HepG2 (cell line): Measurements from ENCODE around the gene IMPDH1. TPM values are rescaled to one million over a fixed set of nuclear protein-coding genes. Genes with fewer than 3 reads are reported as not detected.

ENCODE experiments used
- HCFC1 ChIP-seq: fragments of 150-350 bp; IDR thresholded peaks from 2 replicates; pipeline ENCODE4 v1.6.1; 2014; ENCODE audit warnings: low read depth, low read length
- HDAC6 ChIP-seq: fragments of 200-600 bp; sonication (generic); IDR thresholded peaks from 2 replicates; pipeline ENCODE4 v1.7.0; 2017; ENCODE audit warnings: mild to moderate bottlenecking, antibody characterized with exemption, low read length, low read depth
- HNRNPUL1 ChIP-seq: fragments of 200-400 bp; formaldehyde crosslinking; IDR thresholded peaks from 2 replicates; pipeline ENCODE4 v1.6.1; 2017; ENCODE audit warnings: low read depth, mild to moderate bottlenecking, low read length, moderate library complexity
- KDM1A ChIP-seq: IDR thresholded peaks from 2 replicates; pipeline ENCODE4 v1.6.1; 2016; ENCODE audit warnings: missing compliant biosample characterization
- MYC ChIP-seq: sonication (generic); formaldehyde crosslinking; IDR thresholded peaks from 2 replicates; pipeline ENCODE4 v1.9.0; 2021; ENCODE audit warnings: missing genetic modification reagents, borderline replicate concordance
- PCBP1 ChIP-seq: fragments of 200-400 bp; formaldehyde crosslinking; IDR thresholded peaks from 2 replicates; pipeline ENCODE4 v1.6.1; 2017; ENCODE audit warnings: mild to moderate bottlenecking, low read depth, low read length, borderline replicate concordance
- SALL1 ChIP-seq: sonication (generic); formaldehyde crosslinking; IDR thresholded peaks from 2 replicates; pipeline ENCODE4 v1.8.0; 2022; ENCODE audit warnings: mild to moderate bottlenecking, missing genetic modification reagents
- SMARCE1 ChIP-seq: fragments of 450-650 bp; IDR thresholded peaks from 2 replicates; pipeline ENCODE4 v1.6.1; 2017; ENCODE audit warnings: borderline replicate concordance
- SNRNP70 ChIP-seq: fragments of 200-400 bp; formaldehyde crosslinking; IDR thresholded peaks from 2 replicates; pipeline ENCODE4 v1.6.1; 2017; ENCODE audit warnings: mild to moderate bottlenecking, low read depth, low read length, moderate library complexity
- TCF7L2 ChIP-seq: IDR thresholded peaks from 2 replicates; pipeline ENCODE4 v1.6.1; 2011; ENCODE audit warnings: mild to moderate bottlenecking, low read depth, low read length, moderate library complexity
- ZFP1 ChIP-seq: IDR thresholded peaks from 2 replicates; pipeline ENCODE4 v1.6.1; 2016
- ZMAT3 ChIP-seq: sonication (generic); formaldehyde crosslinking; conservative IDR thresholded peaks from 2 replicates; pipeline ENCODE4 v1.7.0; 2021; ENCODE audit warnings: missing genetic modification reagents
- ZNF180 ChIP-seq: sonication (generic); formaldehyde crosslinking; IDR thresholded peaks from 2 replicates; pipeline ENCODE4 v1.4.0; 2020; ENCODE audit warnings: low read depth, missing genetic modification reagents, borderline replicate concordance
- ZNF557 ChIP-seq: sonication (generic); formaldehyde crosslinking; IDR thresholded peaks from 2 replicates; pipeline ENCODE4 v1.4.0; 2020; ENCODE audit warnings: missing genetic modification reagents
- ZNF629 ChIP-seq: sonication (generic); formaldehyde crosslinking; conservative IDR thresholded peaks from 2 replicates; pipeline ENCODE4 v1.5.0; 2020; ENCODE audit warnings: missing genetic modification reagents
- ZNF782 ChIP-seq: sonication (generic); formaldehyde crosslinking; IDR thresholded peaks from 2 replicates; pipeline ENCODE4 v1.4.0; 2020; ENCODE audit warnings: missing genetic modification reagents, mild to moderate bottlenecking, borderline replicate concordance
- polyA plus RNA-seq, 8 experiments: library from polyadenylated mRNA; depleted of rRNA in 3 of 8; stranded (reverse) in 7 of 8; unstranded in 1 of 8; fragments of >200 nt; fragmentation: Illumina TruSeq in 4 of 8; extraction: Trizol in 4 of 8; gene quantifications; 2 replicates each; pipeline versions ENCODE4 v1.2.1 to v1.2.3, GENCODE V29; 2011 to 2016; ENCODE audit warnings: low read depth in 4 of 8, missing spikeins in 1 of 8, mixed read lengths in 1 of 8; ENCODE audit not compliant: insufficient read depth in 1 of 8
- total RNA-seq, 5 experiments: library from RNA; depleted of rRNA; stranded (reverse); fragments of >200 nt; fragmentation: Illumina TruSeq; extraction: Trizol; gene quantifications; 2 replicates each; pipeline ENCODE4 v1.2.3, GENCODE V29; 2016; ENCODE audit warnings: low read depth in 1 of 5
- TF ChIP-seq, protein P1 (sequence below): sonication (generic); formaldehyde crosslinking; IDR thresholded peaks from 2 replicates; pipeline ENCODE4 v1.4.0; 2020; ENCODE audit warnings: missing genetic modification reagents, borderline replicate concordance
- TF ChIP-seq, protein P2 (sequence below): sonication (generic); formaldehyde crosslinking; IDR thresholded peaks from 2 replicates; pipeline ENCODE4 v1.8.0; 2022; ENCODE audit warnings: low read depth, missing genetic modification reagents
- TF ChIP-seq, protein P3 (sequence below): sonication (generic); formaldehyde crosslinking; IDR thresholded peaks from 2 replicates; pipeline ENCODE4 v1.5.0; 2020; ENCODE audit warnings: mild to moderate bottlenecking, low read depth, missing genetic modification reagents, borderline replicate concordance
- TF ChIP-seq, protein P4 (sequence below): sonication (generic); formaldehyde crosslinking; IDR thresholded peaks from 2 replicates; pipeline ENCODE4 v1.4.0; 2020; ENCODE audit warnings: missing genetic modification reagents, borderline replicate concordance
- TF ChIP-seq, protein P5 (sequence below), 2 experiments: sonication (generic) in 1 of 2; formaldehyde crosslinking in 1 of 2; IDR thresholded peaks; 2 replicates each; pipeline versions ENCODE4 v1.5.1 to v1.6.1; 2011 to 2020; ENCODE audit warnings: borderline replicate concordance in 1 of 2, low read depth in 1 of 2, low read length in 1 of 2, mild to moderate bottlenecking in 1 of 2, missing genetic modification reagents in 1 of 2, moderate library complexity in 1 of 2

IMPDH1 gene
- total and polyA plus RNA-seq, 2 of the 13 experiments (the other 11 are each of a cell fraction or from before 2014, with no cell fraction given): 22.8 to 34.0 TPM

DNA sequence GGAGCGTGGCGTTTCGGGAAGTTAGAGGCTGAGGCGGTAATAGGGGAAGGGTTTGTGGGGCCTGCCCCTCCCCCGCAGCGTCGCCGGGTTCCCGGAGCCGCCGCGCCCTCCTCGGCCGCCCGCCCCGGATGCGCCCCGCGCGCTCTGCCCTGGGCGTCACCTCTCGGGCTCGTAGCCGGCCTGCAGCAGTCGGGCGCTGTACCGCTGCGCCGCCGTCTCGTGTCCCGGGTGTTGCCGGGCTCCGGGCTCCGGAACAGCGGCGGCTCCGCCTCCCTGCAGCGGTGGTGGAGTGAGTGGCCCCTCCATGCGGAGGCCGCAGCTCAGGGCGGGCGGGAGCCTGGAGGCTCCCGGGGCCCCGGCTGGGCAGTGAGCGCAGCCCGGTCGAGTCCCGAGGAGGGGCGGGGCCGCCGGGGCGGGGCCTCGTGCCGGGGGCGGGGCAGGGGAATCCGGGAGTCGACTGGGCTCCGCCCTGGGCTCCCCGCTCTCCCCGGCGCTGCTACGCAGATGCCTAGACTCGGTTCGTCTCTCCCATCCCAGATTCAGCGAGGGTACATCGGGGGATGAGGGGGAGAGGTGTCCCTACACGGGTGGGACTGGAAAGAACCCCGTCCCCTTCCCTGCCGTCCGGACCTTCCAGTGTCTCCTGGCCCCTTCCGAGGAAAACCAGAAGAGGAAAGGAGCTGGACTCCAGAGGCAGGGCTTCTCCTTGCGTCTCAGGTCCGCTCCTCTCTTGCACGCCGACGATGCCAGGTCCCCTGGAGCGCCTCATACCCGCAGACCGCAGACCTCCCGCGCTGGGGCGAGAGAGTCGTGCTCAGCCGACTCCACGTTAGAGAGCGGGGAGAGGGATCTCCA is at the start of gene IMPDH1 (continued):
- TF ChIP-seq, protein P1, sequence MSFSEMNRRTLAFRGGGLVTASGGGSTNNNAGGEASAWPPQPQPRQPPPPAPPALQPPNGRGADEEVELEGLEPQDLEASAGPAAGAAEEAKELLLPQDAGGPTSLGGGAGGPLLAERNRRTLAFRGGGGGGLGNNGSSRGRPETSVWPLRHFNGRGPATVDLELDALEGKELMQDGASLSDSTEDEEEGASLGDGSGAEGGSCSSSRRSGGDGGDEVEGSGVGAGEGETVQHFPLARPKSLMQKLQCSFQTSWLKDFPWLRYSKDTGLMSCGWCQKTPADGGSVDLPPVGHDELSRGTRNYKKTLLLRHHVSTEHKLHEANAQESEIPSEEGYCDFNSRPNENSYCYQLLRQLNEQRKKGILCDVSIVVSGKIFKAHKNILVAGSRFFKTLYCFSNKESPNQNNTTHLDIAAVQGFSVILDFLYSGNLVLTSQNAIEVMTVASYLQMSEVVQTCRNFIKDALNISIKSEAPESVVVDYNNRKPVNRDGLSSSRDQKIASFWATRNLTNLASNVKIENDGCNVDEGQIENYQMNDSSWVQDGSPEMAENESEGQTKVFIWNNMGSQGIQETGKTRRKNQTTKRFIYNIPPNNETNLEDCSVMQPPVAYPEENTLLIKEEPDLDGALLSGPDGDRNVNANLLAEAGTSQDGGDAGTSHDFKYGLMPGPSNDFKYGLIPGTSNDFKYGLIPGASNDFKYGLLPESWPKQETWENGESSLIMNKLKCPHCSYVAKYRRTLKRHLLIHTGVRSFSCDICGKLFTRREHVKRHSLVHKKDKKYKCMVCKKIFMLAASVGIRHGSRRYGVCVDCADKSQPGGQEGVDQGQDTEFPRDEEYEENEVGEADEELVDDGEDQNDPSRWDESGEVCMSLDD (CRISPR knock-in tag): peak; percentile 61; the same call in 1 of the 2 replicates
- TF ChIP-seq, protein P2, sequence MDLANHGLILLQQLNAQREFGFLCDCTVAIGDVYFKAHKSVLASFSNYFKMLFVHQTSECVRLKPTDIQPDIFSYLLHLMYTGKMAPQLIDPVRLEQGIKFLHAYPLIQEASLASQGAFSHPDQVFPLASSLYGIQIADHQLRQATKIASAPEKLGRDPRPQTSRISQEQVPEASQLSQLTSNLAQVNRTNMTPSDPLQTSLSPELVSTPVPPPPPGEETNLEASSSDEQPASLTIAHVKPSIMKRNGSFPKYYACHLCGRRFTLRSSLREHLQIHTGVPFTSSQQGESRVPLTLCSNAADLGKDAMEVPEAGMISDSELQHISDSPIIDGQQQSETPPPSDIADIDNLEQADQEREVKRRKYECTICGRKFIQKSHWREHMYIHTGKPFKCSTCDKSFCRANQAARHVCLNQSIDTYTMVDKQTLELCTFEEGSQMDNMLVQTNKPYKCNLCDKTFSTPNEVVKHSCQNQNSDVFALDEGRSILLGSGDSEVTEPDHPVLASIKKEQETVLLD: 0 out of 2 replicates have a peak, but pooled peaks have one; percentile 45
- TF ChIP-seq HDAC6 (no peak), HNRNPUL1 (no peak), ZFP1 (no peak), ZNF629 (CRISPR knock-in tag) (no peak), TCF7L2 (no peak), ZNF180 (no peak), KDM1A (CRISPR knock-in tag) (no peak), SALL1 (CRISPR knock-in tag) (peak; percentile 34), SNRNP70 (no peak), PCBP1 (no peak), HCFC1 (no peak), MYC (CRISPR knock-in tag) (peak; percentile 49; the same call in 1 of the 2 replicates), ZNF782 (CRISPR knock-in tag) (no peak), ZMAT3 (CRISPR knock-in tag) (no peak), SMARCE1 (no peak), ZNF557 (CRISPR knock-in tag) (no peak)
- TF ChIP-seq, protein P3, sequence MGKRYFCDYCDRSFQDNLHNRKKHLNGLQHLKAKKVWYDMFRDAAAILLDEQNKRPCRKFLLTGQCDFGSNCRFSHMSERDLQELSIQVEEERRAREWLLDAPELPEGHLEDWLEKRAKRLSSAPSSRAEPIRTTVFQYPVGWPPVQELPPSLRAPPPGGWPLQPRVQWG (CRISPR knock-in tag): no peak
- TF ChIP-seq, protein P4, sequence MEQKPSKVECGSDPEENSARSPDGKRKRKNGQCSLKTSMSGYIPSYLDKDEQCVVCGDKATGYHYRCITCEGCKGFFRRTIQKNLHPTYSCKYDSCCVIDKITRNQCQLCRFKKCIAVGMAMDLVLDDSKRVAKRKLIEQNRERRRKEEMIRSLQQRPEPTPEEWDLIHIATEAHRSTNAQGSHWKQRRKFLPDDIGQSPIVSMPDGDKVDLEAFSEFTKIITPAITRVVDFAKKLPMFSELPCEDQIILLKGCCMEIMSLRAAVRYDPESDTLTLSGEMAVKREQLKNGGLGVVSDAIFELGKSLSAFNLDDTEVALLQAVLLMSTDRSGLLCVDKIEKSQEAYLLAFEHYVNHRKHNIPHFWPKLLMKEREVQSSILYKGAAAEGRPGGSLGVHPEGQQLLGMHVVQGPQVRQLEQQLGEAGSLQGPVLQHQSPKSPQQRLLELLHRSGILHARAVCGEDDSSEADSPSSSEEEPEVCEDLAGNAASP: no peak
- TF ChIP-seq, protein P5, sequence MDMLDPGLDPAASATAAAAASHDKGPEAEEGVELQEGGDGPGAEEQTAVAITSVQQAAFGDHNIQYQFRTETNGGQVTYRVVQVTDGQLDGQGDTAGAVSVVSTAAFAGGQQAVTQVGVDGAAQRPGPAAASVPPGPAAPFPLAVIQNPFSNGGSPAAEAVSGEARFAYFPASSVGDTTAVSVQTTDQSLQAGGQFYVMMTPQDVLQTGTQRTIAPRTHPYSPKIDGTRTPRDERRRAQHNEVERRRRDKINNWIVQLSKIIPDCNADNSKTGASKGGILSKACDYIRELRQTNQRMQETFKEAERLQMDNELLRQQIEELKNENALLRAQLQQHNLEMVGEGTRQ (IDR thresholded peaks at IDR 0.05; ENCODE audit: low read depth, low read length): no peak
- TF ChIP-seq, protein P5 (CRISPR knock-in tag; IDR thresholded peaks at IDR 0.05; ENCODE audit: borderline replicate concordance): no peak
